Astrocyte (in vitro differentiated cells and primary cell): ENCODE results near the gene KCNQ1. TPM values are rescaled to one million over a fixed set of nuclear protein-coding genes. Genes with fewer than 3 reads are reported as not detected.

Experiments used
- DNase-seq: peaks from one replicate; pipeline ENCODE4 v3.0.0-alpha.2; 2010; ENCODE audit warnings: low read depth
- FAIRE-seq: peaks from 2 replicates; lab custom pipeline; 2011; peaks lifted over from hg19 to GRCh38; lab: Jason Lieb, UNC
- H2AFZ ChIP-seq: 2 replicates; pipeline ENCODE4 v1.6.0; 2012; ENCODE audit warnings: low read depth, low read length, inconsistent platforms
- H3K27ac ChIP-seq: 2 replicates; pipeline ENCODE4 v1.5.1; 2011; ENCODE audit warnings: low read depth, low read length, inconsistent platforms
- H3K27me3 ChIP-seq: 2 replicates; pipeline ENCODE4 v1.6.0; 2011; ENCODE audit warnings: low read length, inconsistent platforms; ENCODE audit not compliant: insufficient read depth
- H3K36me3 ChIP-seq: 2 replicates; pipeline ENCODE4 v1.5.1; 2011; ENCODE audit warnings: low read length, inconsistent platforms; ENCODE audit not compliant: insufficient read depth
- H3K4me1 ChIP-seq: 2 replicates; pipeline ENCODE4 v1.5.1; 2011; ENCODE audit warnings: low read length, inconsistent platforms; ENCODE audit not compliant: insufficient read depth
- H3K4me2 ChIP-seq: 2 replicates; pipeline ENCODE4 v1.6.0; 2012; ENCODE audit warnings: low read length, inconsistent platforms
- H3K4me3 ChIP-seq: 2 replicates; pipeline ENCODE4 v1.5.1; 2011; ENCODE audit warnings: low read depth, mild to moderate bottlenecking, low read length, inconsistent platforms; ENCODE audit not compliant: insufficient read depth
- H3K79me2 ChIP-seq: 2 replicates; pipeline ENCODE4 v1.6.0; 2012; ENCODE audit warnings: mild to moderate bottlenecking, low read length, inconsistent platforms; ENCODE audit not compliant: insufficient read depth
- H3K9ac ChIP-seq: 2 replicates; pipeline ENCODE4 v1.6.0; 2012; ENCODE audit warnings: mild to moderate bottlenecking, low read length, inconsistent platforms
- H3K9me3 ChIP-seq: 2 replicates; pipeline ENCODE4 v1.5.1; 2012; ENCODE audit warnings: low read depth, mild to moderate bottlenecking, low read length, inconsistent platforms; ENCODE audit not compliant: insufficient read depth
- H4K20me1 ChIP-seq: 2 replicates; pipeline ENCODE4 v1.6.0; 2012; ENCODE audit warnings: low read length, inconsistent platforms; ENCODE audit not compliant: insufficient read depth
- H3K27ac Mint-ChIP-seq: one replicate; pipeline ENCODE4 v1.8.0; 2021; ENCODE audit warnings: mild to moderate bottlenecking, mixed read lengths; ENCODE audit not compliant: unreplicated experiment
- H3K27me3 Mint-ChIP-seq: one replicate; pipeline ENCODE4 v1.8.0; 2021; ENCODE audit warnings: low read depth, mixed read lengths; ENCODE audit not compliant: unreplicated experiment
- H3K36me3 Mint-ChIP-seq: one replicate; pipeline ENCODE4 v1.8.0; 2021; ENCODE audit warnings: low read depth, mixed read lengths; ENCODE audit not compliant: unreplicated experiment
- H3K4me1 Mint-ChIP-seq: one replicate; pipeline ENCODE4 v1.8.0; 2021; ENCODE audit warnings: low read depth, mixed read lengths; ENCODE audit not compliant: unreplicated experiment
- H3K4me3 Mint-ChIP-seq: one replicate; pipeline ENCODE4 v1.8.0; 2021; ENCODE audit warnings: mild to moderate bottlenecking, moderate library complexity, mixed read lengths; ENCODE audit not compliant: unreplicated experiment
- H3K9me3 Mint-ChIP-seq: one replicate; pipeline ENCODE4 v1.8.0; 2021; ENCODE audit warnings: mild to moderate bottlenecking, mixed read lengths; ENCODE audit not compliant: unreplicated experiment
- CTCF ChIP-seq: IDR thresholded peaks from 2 replicates; pipeline ENCODE4 v1.5.1; 2011; ENCODE audit warnings: low read depth, mild to moderate bottlenecking, inconsistent platforms, low read length, moderate library complexity; ENCODE audit not compliant: insufficient read depth
- EZH2 ChIP-seq: IDR thresholded peaks from 2 replicates; pipeline ENCODE4 v1.6.1; 2012; ENCODE audit warnings: mild to moderate bottlenecking, low read length, inconsistent platforms; ENCODE audit not compliant: insufficient read depth
- total RNA-seq: library from RNA; stranded (reverse); gene quantifications from 2 replicates; pipeline ENCODE4 v1.2.1, GENCODE V29; 2021

Gene KCNQ1
- total RNA-seq, 1 donor from 2014 or later: not detected

DNA sequence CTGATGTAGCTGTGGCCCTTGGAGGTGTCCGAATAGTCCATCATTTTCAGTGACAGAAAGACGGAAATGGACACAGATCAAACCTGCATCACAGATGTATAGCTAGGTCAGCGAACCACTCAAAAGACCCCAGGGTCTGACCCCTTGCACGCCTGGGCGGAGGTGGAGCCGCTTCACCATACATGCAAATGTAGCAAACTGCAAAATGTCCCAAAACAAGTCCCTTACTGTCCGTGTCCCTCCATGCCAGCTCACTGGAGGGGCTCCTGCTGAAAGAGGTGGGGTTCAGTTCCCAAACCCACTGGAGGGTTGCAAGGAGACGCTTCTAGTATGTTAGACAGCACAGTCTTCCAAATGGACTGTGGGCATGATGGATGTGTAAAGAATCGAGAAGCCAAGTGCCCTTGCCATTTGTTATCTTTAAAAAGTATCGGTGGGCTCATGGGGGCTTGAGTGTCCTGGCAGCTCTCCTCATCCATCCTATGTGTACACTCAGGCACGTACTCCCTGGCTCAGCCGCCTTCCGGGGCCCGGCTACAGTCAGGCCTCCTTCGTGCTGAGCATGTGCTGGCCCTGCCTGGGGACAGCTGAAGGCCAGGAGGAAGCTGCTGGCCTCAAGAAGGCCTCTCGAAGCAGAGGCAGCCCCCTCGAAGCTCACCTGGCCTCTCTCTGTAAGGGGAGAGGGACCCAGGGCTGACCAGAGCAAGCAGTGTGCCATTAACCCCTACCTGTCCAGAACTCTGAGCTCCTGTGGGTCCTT lies 275.2 kb downstream of the KCNQ1 start:
- Histone ChIP-seq H3K9me3 (no peaks in the 10 kb centered on the region), H3K9ac (no peak overlapping the region), H2AFZ (no peak overlapping the region), H3K27me3 (peaks cover 19% of the 10 kb centered on the region), H3K4me1 (no peaks in the 10 kb centered on the region), H3K4me2 (no peak overlapping the region), H3K4me3 (no peak overlapping the region), H3K36me3 (no peaks in the 10 kb centered on the region), H3K27ac (no peak overlapping the region), H3K79me2 (no peaks in the 10 kb centered on the region), H4K20me1 (no peaks in the 10 kb centered on the region)
- no peak for DNase-seq
- H3K4me1 Mint-ChIP-seq: no peaks in the 10 kb centered on the region
- TF ChIP-seq CTCF: no peak
- TF ChIP-seq EZH2: no peak
- H3K9me3 Mint-ChIP-seq: no peaks in the 10 kb centered on the region
- H3K27me3 Mint-ChIP-seq: peaks cover 81% of the 10 kb centered on the region
- FAIRE-seq: no peak
- peaks cover 2% of the 10 kb centered on the region for H3K36me3 Mint-ChIP-seq
- no peak overlapping the region for H3K27ac Mint-ChIP-seq
- H3K4me3 Mint-ChIP-seq: no peak overlapping the region

GRCh38 chr11:2721210-2721916 lies 276.6 kb downstream of the KCNQ1 start:
- no peaks in the 10 kb centered on the region for H3K36me3 ChIP-seq
- no peak for DNase-seq
- Mint-ChIP-seq H3K36me3 (peaks cover 4% of the 10 kb centered on the region), H3K4me3 (no peak overlapping the region), H3K9me3 (no peaks in the 10 kb centered on the region), H3K4me1 (no peaks in the 10 kb centered on the region), H3K27me3 (peaks cover 82% of the 10 kb centered on the region), H3K27ac (no peak overlapping the region)
- H3K79me2 ChIP-seq: no peaks in the 10 kb centered on the region
- H4K20me1 ChIP-seq: no peaks in the 10 kb centered on the region
- no peak for FAIRE-seq
- no peak overlapping the region for H2AFZ ChIP-seq
- no peaks in the 10 kb centered on the region for H3K9me3 ChIP-seq
- H3K4me1 ChIP-seq: peaks cover 3% of the 10 kb centered on the region
- H3K4me2 ChIP-seq: no peak overlapping the region
- no peak overlapping the region for H3K9ac ChIP-seq
- H3K4me3 ChIP-seq: no peak overlapping the region
- no peak for TF ChIP-seq CTCF
- TF ChIP-seq EZH2: no peak
- H3K27ac ChIP-seq: no peak overlapping the region
- peaks cover 19% of the 10 kb centered on the region for H3K27me3 ChIP-seq
